HG02678 (cell line): ENCODE results near the gene C6orf58.
"Not testable (repeated sequence)": the region's sequence is repeated elsewhere in the genome, so short reads cannot be mapped to it uniquely, and the experiment has no call there.

Experiments
- ATAC-seq: cut with Tn5 transposase; IDR thresholded peaks from one replicate; pipeline ENCODE4 v1.9.1; 2021; ENCODE audit warnings: mild to moderate bottlenecking, moderate library complexity; ENCODE audit not compliant: unreplicated experiment

The C6orf58 gene

GRCh38 chr6:127589135-127589534, 12.2 kb downstream of the C6orf58 start:
- no peak for ATAC-seq

- no peak for ATAC-seq
Observed at GRCh38 chr6:127590344-127590743, 13.4 kb downstream of the C6orf58 start.

- no peak for ATAC-seq
Observed at GRCh38 chr6:127592964-127593363, 16.0 kb downstream of the C6orf58 start.

GRCh38 chr6:127593456-127593855, 16.5 kb downstream of the C6orf58 start:
- ATAC-seq: not testable (repeated sequence)

GRCh38 chr6:127606131-127606562, 29.2 kb downstream of the C6orf58 start:
- no peak for ATAC-seq

GRCh38 chr6:127608554-127609270, 31.7 kb downstream of the C6orf58 start:
- no peak for ATAC-seq

- ATAC-seq: no peak
Observed at GRCh38 chr6:127618729-127619128, 41.8 kb downstream of the C6orf58 start.

GRCh38 chr6:127630800-127631199, 53.8 kb downstream of the C6orf58 start:
- no peak for ATAC-seq

GRCh38 chr6:127634178-127634577, 57.2 kb downstream of the C6orf58 start:
- ATAC-seq: no peak

- no peak for ATAC-seq
Observed at GRCh38 chr6:127635091-127635490, 58.1 kb downstream of the C6orf58 start.

GRCh38 chr6:127637830-127638409, 60.9 kb downstream of the C6orf58 start:
- no peak for ATAC-seq
